Measurements from ENCODE around the gene USP20. TPM values are rescaled to one million over a fixed set of nuclear protein-coding genes. Genes with fewer than 3 reads are reported as not detected.

Gene USP20
- total RNA-seq, 1 experiment from 2014 or later: 17.1 TPM

DNA sequence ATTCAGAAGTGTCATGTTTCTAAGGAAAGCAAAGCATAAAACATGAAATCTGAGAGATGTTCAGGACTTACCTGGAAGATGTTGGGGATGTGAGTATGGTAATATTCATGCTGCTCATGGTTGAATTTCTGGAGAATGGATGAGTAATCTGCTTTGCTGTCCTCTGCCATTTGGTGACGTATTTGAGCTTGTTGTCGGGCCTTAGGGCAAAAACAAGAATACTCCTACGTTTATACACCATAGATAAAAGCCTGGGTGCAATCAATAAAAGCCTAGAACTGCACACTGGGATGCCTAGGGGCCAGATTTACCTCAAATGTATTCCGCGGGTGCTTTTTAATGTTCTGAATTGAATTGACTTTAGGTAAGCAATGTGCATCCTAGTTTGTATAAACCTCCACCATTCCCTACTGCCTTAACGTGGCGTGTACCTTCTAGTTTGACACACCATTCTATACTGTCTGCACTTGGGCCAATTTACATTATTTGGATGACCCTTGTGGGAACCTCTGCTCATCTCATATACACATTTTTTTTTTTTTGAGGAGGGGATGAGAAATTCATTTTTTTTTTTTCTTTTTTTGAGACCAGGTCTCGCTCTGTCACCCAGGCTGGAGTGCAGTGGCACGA lies 94.4 kb downstream of the USP20 start:
- intact Hi-C loops (cut with micrococcal nuclease): loop anchor here (2.0 kb wide), 1 partner anchor 113 kb away; the partner anchor contains the start of gene FNBP1
- Mint-ChIP-seq H3K36me3 (ENCODE audit: insufficient read depth, unreplicated experiment) (peaks cover 25% of the 10 kb centered on the region), H3K4me3 (ENCODE audit: unreplicated experiment) (no peak overlapping the region), H3K9me3 (ENCODE audit: unreplicated experiment) (no peaks in the 10 kb centered on the region), H3K27me3 (ENCODE audit: insufficient read depth, unreplicated experiment) (no peaks in the 10 kb centered on the region), H3K27ac (ENCODE audit: low read depth, unreplicated experiment) (no peak overlapping the region), H3K4me1 (ENCODE audit: insufficient read depth, unreplicated experiment) (no peaks in the 10 kb centered on the region)
- peak; percentile 62 for DNase-seq (ENCODE audit: unreplicated experiment)
- BruUV-seq (replicated peaks): no TSS peak
- ChIA-PET POLR2A (interaction anchor here (0.7 kb wide), 1 partner anchor 19 kb away, joined by 4 read pairs; no protein-coding TSS in a partner anchor), CTCF (interaction anchor here (0.7 kb wide), 1 partner anchor 197 kb away, joined by 3 read pairs; no protein-coding TSS in a partner anchor)
- TF ChIP-seq, protein P1, sequence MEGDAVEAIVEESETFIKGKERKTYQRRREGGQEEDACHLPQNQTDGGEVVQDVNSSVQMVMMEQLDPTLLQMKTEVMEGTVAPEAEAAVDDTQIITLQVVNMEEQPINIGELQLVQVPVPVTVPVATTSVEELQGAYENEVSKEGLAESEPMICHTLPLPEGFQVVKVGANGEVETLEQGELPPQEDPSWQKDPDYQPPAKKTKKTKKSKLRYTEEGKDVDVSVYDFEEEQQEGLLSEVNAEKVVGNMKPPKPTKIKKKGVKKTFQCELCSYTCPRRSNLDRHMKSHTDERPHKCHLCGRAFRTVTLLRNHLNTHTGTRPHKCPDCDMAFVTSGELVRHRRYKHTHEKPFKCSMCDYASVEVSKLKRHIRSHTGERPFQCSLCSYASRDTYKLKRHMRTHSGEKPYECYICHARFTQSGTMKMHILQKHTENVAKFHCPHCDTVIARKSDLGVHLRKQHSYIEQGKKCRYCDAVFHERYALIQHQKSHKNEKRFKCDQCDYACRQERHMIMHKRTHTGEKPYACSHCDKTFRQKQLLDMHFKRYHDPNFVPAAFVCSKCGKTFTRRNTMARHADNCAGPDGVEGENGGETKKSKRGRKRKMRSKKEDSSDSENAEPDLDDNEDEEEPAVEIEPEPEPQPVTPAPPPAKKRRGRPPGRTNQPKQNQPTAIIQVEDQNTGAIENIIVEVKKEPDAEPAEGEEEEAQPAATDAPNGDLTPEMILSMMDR (IDR thresholded peaks at IDR 0.05; ENCODE audit: unreplicated experiment): no peak

DNA sequence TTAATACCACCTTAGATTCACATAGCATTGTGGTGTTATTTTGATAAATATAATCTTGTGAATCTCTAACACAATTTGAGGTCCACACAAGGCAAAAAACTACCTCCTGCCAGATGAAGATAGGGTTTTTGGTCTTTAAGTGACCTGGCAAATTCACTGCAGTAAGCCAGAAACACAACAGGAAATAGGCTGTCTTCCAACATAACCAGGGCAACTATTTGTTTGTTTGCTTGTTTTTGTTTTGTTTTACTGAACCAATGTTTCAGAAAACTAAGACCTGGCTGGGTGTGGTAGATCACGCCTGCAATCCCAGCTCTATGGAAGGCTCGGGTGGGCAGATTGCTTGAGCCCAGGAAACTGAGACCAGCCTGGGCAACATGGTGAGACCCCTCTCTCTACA lies 95.5 kb downstream of the USP20 start:
- ChIA-PET CTCF (interaction anchor here (0.7 kb wide), 1 partner anchor 293 kb away, joined by 5 read pairs; no protein-coding TSS in a partner anchor), POLR2A (interaction anchor here (0.9 kb wide), 1 partner anchor 111 kb away, joined by 3 read pairs; no protein-coding TSS in a partner anchor)
- no peaks in the 10 kb centered on the region for H3K9me3 Mint-ChIP-seq (ENCODE audit: unreplicated experiment)
- no peak for DNase-seq (ENCODE audit: unreplicated experiment)
- TF ChIP-seq, protein P1 (IDR thresholded peaks at IDR 0.05; ENCODE audit: unreplicated experiment): no peak
- no peak overlapping the region for H3K27ac Mint-ChIP-seq (ENCODE audit: low read depth, unreplicated experiment)
- no TSS peak for BruUV-seq (replicated peaks)
- intact Hi-C loops (cut with micrococcal nuclease): no loop called here
- no peak overlapping the region for H3K4me3 Mint-ChIP-seq (ENCODE audit: unreplicated experiment)
- no peaks in the 10 kb centered on the region for H3K27me3 Mint-ChIP-seq (ENCODE audit: insufficient read depth, unreplicated experiment)
- peaks cover 23% of the 10 kb centered on the region for H3K36me3 Mint-ChIP-seq (ENCODE audit: insufficient read depth, unreplicated experiment)
- H3K4me1 Mint-ChIP-seq (ENCODE audit: insufficient read depth, unreplicated experiment): no peaks in the 10 kb centered on the region

Small RNA genes lying within 50 kb of the gene (microRNA-seq; reads per million reads assigned to microRNA genes)
- 0.66 reads per million for gene MIR6855

Other genes starting within 250 kb of the USP20 start
- gene C9orf50, start 214.4 kb upstream of the USP20 start, total RNA-seq (2022): 0.20 TPM in 1 of 2 replicates, not detected in the other
- 32.9 and 49.2 TPM in 2 replicates for gene NTMT1, start 209.3 kb upstream of the USP20 start, total RNA-seq (2022)
- 14.4 TPM in 2 replicates for gene ASB6, start 193.3 kb upstream of the USP20 start, total RNA-seq (2022)
- gene PRRX2, start 169.8 kb upstream of the USP20 start, total RNA-seq (2022): not detected in 2 replicates
- gene PTGES, start 82.4 kb upstream of the USP20 start, total RNA-seq (2022): 74.0 and 96.6 TPM in 2 replicates
- 14.7 and 14.8 TPM in 2 replicates for gene TOR1B, start 32.3 kb upstream of the USP20 start, total RNA-seq (2022)
- gene TOR1A, start 11.3 kb upstream of the USP20 start, total RNA-seq (2022): 33.6 and 40.4 TPM in 2 replicates
- 27.6 and 30.0 TPM in 2 replicates for gene C9orf78, start 183 bp upstream of the USP20 start, total RNA-seq (2022)
- 24.4 and 26.6 TPM in 2 replicates for gene FNBP1, start 207.7 kb downstream of the USP20 start, total RNA-seq (2022)
- 32.9 and 41.8 TPM in 2 replicates for gene GPR107, start 218.4 kb downstream of the USP20 start, total RNA-seq (2022)

Measured in MCF 10A (cell line).